NAMALWA (cell line): Measurements from ENCODE around the gene NTN4.
"Not testable (repeated sequence)": the region's sequence is repeated elsewhere in the genome, so short reads cannot be mapped to it uniquely, and the experiment has no call there.

Experiments used
- DNase-seq: peaks from one replicate; pipeline ENCODE4 v3.0.0-alpha.2; 2015; ENCODE audit warnings: low spot score

NTN4 gene

GRCh38 chr12:95623554-95624170 is 166.9 kb downstream of the NTN4 start:
- DNase-seq: peak; percentile 68

- DNase-seq: no peak
Measured at GRCh38 chr12:95622879-95623278, 167.7 kb downstream of the NTN4 start.

GRCh38 chr12:95621725-95622124 is 168.8 kb downstream of the NTN4 start:
- DNase-seq: no peak

GRCh38 chr12:95620171-95620570 is 170.4 kb downstream of the NTN4 start:
- DNase-seq: no peak

GRCh38 chr12:95616470-95616869 is 174.1 kb downstream of the NTN4 start:
- DNase-seq: not testable (repeated sequence)

GRCh38 chr12:95615749-95616148 is 174.8 kb downstream of the NTN4 start:
- DNase-seq: no peak

GRCh38 chr12:95614390-95614982 is 176.1 kb downstream of the NTN4 start:
- no peak for DNase-seq

GRCh38 chr12:95613021-95613420 is 177.5 kb downstream of the NTN4 start:
- no peak for DNase-seq

- DNase-seq: no peak
Measured at GRCh38 chr12:95611676-95612309, 178.8 kb downstream of the NTN4 start.

GRCh38 chr12:95608252-95609033 is 182.1 kb downstream of the NTN4 start:
- DNase-seq: no peak
